ENCODE results near the gene SCN8A.
"Not testable (repeated sequence)": the region's sequence is repeated elsewhere in the genome, so short reads cannot be mapped to it uniquely, and the experiment has no call there.

The SCN8A gene

GRCh38 chr12:51785906-51786305 lies 194.9 kb downstream of the SCN8A start:
- H3K27me3 ChIP-seq (ENCODE audit: insufficient read depth, low read length): no peaks in the 10 kb centered on the region
- peaks cover 20% of the 10 kb centered on the region for H3K36me3 ChIP-seq (ENCODE audit: insufficient read depth, low read length)
- H3K79me2 ChIP-seq (ENCODE audit: control insufficient read depth, insufficient read depth, low read length, unreplicated experiment): no peaks in the 10 kb centered on the region
- no peak overlapping the region for H3K27ac ChIP-seq (ENCODE audit: low read depth, low read length)
- H2AFZ ChIP-seq (ENCODE audit: low read length, unreplicated experiment): no peak overlapping the region
- H3K4me1 ChIP-seq (ENCODE audit: control insufficient read depth, insufficient read depth, low read length, unreplicated experiment): peaks cover 13% of the 10 kb centered on the region
- H3K4me3 ChIP-seq (ENCODE audit: low read depth, low read length): no peak overlapping the region

GRCh38 chr12:51788876-51789275 lies 197.8 kb downstream of the SCN8A start:
- no peaks in the 10 kb centered on the region for H3K79me2 ChIP-seq (ENCODE audit: control insufficient read depth, insufficient read depth, low read length, unreplicated experiment)
- no peaks in the 10 kb centered on the region for H3K27me3 ChIP-seq (ENCODE audit: insufficient read depth, low read length)
- H3K4me1 ChIP-seq (ENCODE audit: control insufficient read depth, insufficient read depth, low read length, unreplicated experiment): peaks cover 13% of the 10 kb centered on the region
- 0 out of 2 replicates have a peak overlapping the region, but pooled peaks have one; percentile 10 for H3K4me3 ChIP-seq (ENCODE audit: low read depth, low read length)
- no peak overlapping the region for H2AFZ ChIP-seq (ENCODE audit: low read length, unreplicated experiment)
- peak overlapping the region; percentile 16; the same call in 1 of the 2 replicates for H3K27ac ChIP-seq (ENCODE audit: low read depth, low read length)
- H3K36me3 ChIP-seq (ENCODE audit: insufficient read depth, low read length): peaks cover 23% of the 10 kb centered on the region

GRCh38 chr12:51792417-51792816 lies 201.4 kb downstream of the SCN8A start:
- peaks cover 13% of the 10 kb centered on the region for H3K4me1 ChIP-seq (ENCODE audit: control insufficient read depth, insufficient read depth, low read length, unreplicated experiment)
- no peaks in the 10 kb centered on the region for H3K27me3 ChIP-seq (ENCODE audit: insufficient read depth, low read length)
- H3K79me2 ChIP-seq (ENCODE audit: control insufficient read depth, insufficient read depth, low read length, unreplicated experiment): no peaks in the 10 kb centered on the region
- no peak overlapping the region for H3K4me3 ChIP-seq (ENCODE audit: low read depth, low read length)
- H2AFZ ChIP-seq (ENCODE audit: low read length, unreplicated experiment): no peak overlapping the region
- no peak overlapping the region for H3K27ac ChIP-seq (ENCODE audit: low read depth, low read length)
- peaks cover 23% of the 10 kb centered on the region for H3K36me3 ChIP-seq (ENCODE audit: insufficient read depth, low read length)

- Histone ChIP-seq H3K36me3 (ENCODE audit: insufficient read depth, low read length) (peaks cover 23% of the 10 kb centered on the region), H2AFZ (ENCODE audit: low read length, unreplicated experiment) (no peak overlapping the region), H3K4me1 (ENCODE audit: control insufficient read depth, insufficient read depth, low read length, unreplicated experiment) (peaks cover 12% of the 10 kb centered on the region), H3K4me3 (ENCODE audit: low read depth, low read length) (no peak overlapping the region), H3K27me3 (ENCODE audit: insufficient read depth, low read length) (no peaks in the 10 kb centered on the region), H3K27ac (ENCODE audit: low read depth, low read length) (no peak overlapping the region), H3K79me2 (ENCODE audit: control insufficient read depth, insufficient read depth, low read length, unreplicated experiment) (no peaks in the 10 kb centered on the region)
Observed at GRCh38 chr12:51793201-51793600, 202.2 kb downstream of the SCN8A start.

- H2AFZ ChIP-seq (ENCODE audit: low read length, unreplicated experiment): no peak overlapping the region
- no peak overlapping the region for H3K27ac ChIP-seq (ENCODE audit: low read depth, low read length)
- no peak overlapping the region for H3K4me3 ChIP-seq (ENCODE audit: low read depth, low read length)
- H3K4me1 ChIP-seq (ENCODE audit: control insufficient read depth, insufficient read depth, low read length, unreplicated experiment): no peaks in the 10 kb centered on the region
- no peaks in the 10 kb centered on the region for H3K36me3 ChIP-seq (ENCODE audit: insufficient read depth, low read length)
- H3K79me2 ChIP-seq (ENCODE audit: control insufficient read depth, insufficient read depth, low read length, unreplicated experiment): no peaks in the 10 kb centered on the region
- no peaks in the 10 kb centered on the region for H3K27me3 ChIP-seq (ENCODE audit: insufficient read depth, low read length)
Observed at GRCh38 chr12:51797301-51797700, 206.3 kb downstream of the SCN8A start.

- not testable (repeated sequence) for H2AFZ ChIP-seq (ENCODE audit: low read length, unreplicated experiment); H3K79me2 ChIP-seq (ENCODE audit: control insufficient read depth, insufficient read depth, low read length, unreplicated experiment); H3K4me1 ChIP-seq (ENCODE audit: control insufficient read depth, insufficient read depth, low read length, unreplicated experiment); H3K36me3 ChIP-seq (ENCODE audit: insufficient read depth, low read length); H3K27ac ChIP-seq (ENCODE audit: low read depth, low read length); H3K27me3 ChIP-seq (ENCODE audit: insufficient read depth, low read length); H3K4me3 ChIP-seq (ENCODE audit: low read depth, low read length)
Observed at GRCh38 chr12:51798051-51798450, 207.0 kb downstream of the SCN8A start.

GRCh38 chr12:51798501-51798900 lies 207.5 kb downstream of the SCN8A start:
- Histone ChIP-seq H3K36me3 (ENCODE audit: insufficient read depth, low read length) (no peaks in the 10 kb centered on the region), H3K27ac (ENCODE audit: low read depth, low read length) (no peak overlapping the region), H3K4me3 (ENCODE audit: low read depth, low read length) (no peak overlapping the region), H2AFZ (ENCODE audit: low read length, unreplicated experiment) (no peak overlapping the region), H3K27me3 (ENCODE audit: insufficient read depth, low read length) (no peaks in the 10 kb centered on the region), H3K79me2 (ENCODE audit: control insufficient read depth, insufficient read depth, low read length, unreplicated experiment) (no peaks in the 10 kb centered on the region), H3K4me1 (ENCODE audit: control insufficient read depth, insufficient read depth, low read length, unreplicated experiment) (no peaks in the 10 kb centered on the region)

- H3K27me3 ChIP-seq (ENCODE audit: insufficient read depth, low read length): no peaks in the 10 kb centered on the region
- no peak overlapping the region for H3K4me3 ChIP-seq (ENCODE audit: low read depth, low read length)
- H3K36me3 ChIP-seq (ENCODE audit: insufficient read depth, low read length): no peaks in the 10 kb centered on the region
- H2AFZ ChIP-seq (ENCODE audit: low read length, unreplicated experiment): no peak overlapping the region
- no peaks in the 10 kb centered on the region for H3K79me2 ChIP-seq (ENCODE audit: control insufficient read depth, insufficient read depth, low read length, unreplicated experiment)
- no peak overlapping the region for H3K27ac ChIP-seq (ENCODE audit: low read depth, low read length)
- no peaks in the 10 kb centered on the region for H3K4me1 ChIP-seq (ENCODE audit: control insufficient read depth, insufficient read depth, low read length, unreplicated experiment)
Observed at GRCh38 chr12:51801027-51801426, 210.0 kb downstream of the SCN8A start.

GRCh38 chr12:51806896-51807295 lies 215.9 kb downstream of the SCN8A start:
- Histone ChIP-seq H3K36me3 (ENCODE audit: insufficient read depth, low read length) (no peaks in the 10 kb centered on the region), H3K27ac (ENCODE audit: low read depth, low read length) (no peak overlapping the region), H3K4me3 (ENCODE audit: low read depth, low read length) (no peak overlapping the region), H3K79me2 (ENCODE audit: control insufficient read depth, insufficient read depth, low read length, unreplicated experiment) (no peaks in the 10 kb centered on the region), H3K27me3 (ENCODE audit: insufficient read depth, low read length) (no peaks in the 10 kb centered on the region), H2AFZ (ENCODE audit: low read length, unreplicated experiment) (no peak overlapping the region), H3K4me1 (ENCODE audit: control insufficient read depth, insufficient read depth, low read length, unreplicated experiment) (no peaks in the 10 kb centered on the region)

- H3K36me3 ChIP-seq (ENCODE audit: insufficient read depth, low read length): no peaks in the 10 kb centered on the region
- H3K79me2 ChIP-seq (ENCODE audit: control insufficient read depth, insufficient read depth, low read length, unreplicated experiment): no peaks in the 10 kb centered on the region
- H2AFZ ChIP-seq (ENCODE audit: low read length, unreplicated experiment): no peak overlapping the region
- H3K4me1 ChIP-seq (ENCODE audit: control insufficient read depth, insufficient read depth, low read length, unreplicated experiment): no peaks in the 10 kb centered on the region
- no peaks in the 10 kb centered on the region for H3K27me3 ChIP-seq (ENCODE audit: insufficient read depth, low read length)
- no peak overlapping the region for H3K4me3 ChIP-seq (ENCODE audit: low read depth, low read length)
- no peak overlapping the region for H3K27ac ChIP-seq (ENCODE audit: low read depth, low read length)
Observed at GRCh38 chr12:51809193-51809592, 218.2 kb downstream of the SCN8A start.

- no peaks in the 10 kb centered on the region for H3K4me1 ChIP-seq (ENCODE audit: control insufficient read depth, insufficient read depth, low read length, unreplicated experiment)
- H3K36me3 ChIP-seq (ENCODE audit: insufficient read depth, low read length): no peaks in the 10 kb centered on the region
- H3K27me3 ChIP-seq (ENCODE audit: insufficient read depth, low read length): no peaks in the 10 kb centered on the region
- H3K4me3 ChIP-seq (ENCODE audit: low read depth, low read length): no peak overlapping the region
- no peak overlapping the region for H3K27ac ChIP-seq (ENCODE audit: low read depth, low read length)
- no peaks in the 10 kb centered on the region for H3K79me2 ChIP-seq (ENCODE audit: control insufficient read depth, insufficient read depth, low read length, unreplicated experiment)
- no peak overlapping the region for H2AFZ ChIP-seq (ENCODE audit: low read length, unreplicated experiment)
Observed at GRCh38 chr12:51811203-51812202, 220.5 kb downstream of the SCN8A start.

Measured in ACC112 (cell line).